HFFc6 (cell line): ENCODE measurements around the gene EN2. TPM values are rescaled to one million over a fixed set of nuclear protein-coding genes. Genes with fewer than 3 reads are reported as not detected.

Experiments
- DNase-seq: peaks from one replicate; pipeline ENCODE4 v3.0.0-alpha.2; 2018
- H3K27ac Mint-ChIP-seq: 2 replicates; pipeline ENCODE4 v1.8.0; 2020; ENCODE audit warnings: mild to moderate bottlenecking, mixed read lengths
- H3K27me3 Mint-ChIP-seq: 2 replicates; pipeline ENCODE4 v1.8.0; 2021; ENCODE audit warnings: mild to moderate bottlenecking, moderate library complexity, mixed read lengths; ENCODE audit not compliant: insufficient read depth
- H3K36me3 Mint-ChIP-seq: 2 replicates; pipeline ENCODE4 v1.8.0; 2021; ENCODE audit warnings: low read depth, mixed read lengths
- H3K4me1 Mint-ChIP-seq: 2 replicates; pipeline ENCODE4 v1.8.0; 2020; ENCODE audit warnings: low read depth, mixed read lengths
- H3K4me3 Mint-ChIP-seq: 2 replicates; pipeline ENCODE4 v1.8.0; 2020; ENCODE audit warnings: mild to moderate bottlenecking, moderate library complexity, mixed read lengths
- H3K9me3 Mint-ChIP-seq: 2 replicates; pipeline ENCODE4 v1.8.0; 2020; ENCODE audit warnings: mild to moderate bottlenecking, mixed read lengths
- total RNA-seq, 6 experiments: library from RNA; stranded (reverse); fragmentation: NEBNext Ultra II Directional; extraction: Animal tissue kit (Norgen Biotek cat#: 25700); gene quantifications; 2 replicates in 1 of 6; 3 replicates in 5 of 6; pipeline ENCODE4 v1.2.3, GENCODE V29; 2021
- TF ChIP-seq, protein P1 (sequence below): fragments of 200-600 bp; sonication (generic); IDR thresholded peaks from 2 replicates; pipeline ENCODE4 v1.5.0; 2021; ENCODE audit warnings: antibody characterized with exemption, mild to moderate bottlenecking

Gene EN2
- total RNA-seq, 6 experiments from 2014 or later, result not detected

DNA sequence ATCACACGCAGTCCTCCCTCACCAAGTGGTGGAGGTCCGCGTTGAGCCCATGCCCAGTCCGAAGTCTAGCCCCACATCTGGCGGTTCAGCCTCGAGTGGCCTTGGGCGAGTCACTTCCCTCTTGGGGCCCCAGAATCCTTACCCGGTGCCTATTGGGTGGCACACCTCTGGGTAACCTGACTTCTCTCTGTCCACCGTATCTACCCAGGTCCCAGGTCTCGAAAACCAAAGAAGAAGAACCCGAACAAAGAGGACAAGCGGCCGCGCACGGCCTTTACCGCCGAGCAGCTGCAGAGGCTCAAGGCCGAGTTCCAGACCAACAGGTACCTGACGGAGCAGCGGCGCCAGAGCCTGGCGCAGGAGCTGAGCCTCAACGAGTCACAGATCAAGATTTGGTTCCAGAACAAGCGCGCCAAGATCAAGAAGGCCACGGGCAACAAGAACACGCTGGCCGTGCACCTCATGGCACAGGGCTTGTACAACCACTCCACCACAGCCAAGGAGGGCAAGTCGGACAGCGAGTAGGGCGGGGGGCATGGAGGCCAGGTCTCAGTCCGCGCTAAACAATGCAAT, 4.3 kb downstream of the EN2 start:
- H3K4me3 Mint-ChIP-seq, result no peak overlapping the region
- H3K27me3 Mint-ChIP-seq, result peaks cover 63% of the 10 kb centered on the region
- no peak for DNase-seq
- H3K27ac Mint-ChIP-seq, result no peak overlapping the region
- no peaks in the 10 kb centered on the region for H3K4me1 Mint-ChIP-seq
- H3K36me3 Mint-ChIP-seq, result no peaks in the 10 kb centered on the region
- TF ChIP-seq, protein P1, sequence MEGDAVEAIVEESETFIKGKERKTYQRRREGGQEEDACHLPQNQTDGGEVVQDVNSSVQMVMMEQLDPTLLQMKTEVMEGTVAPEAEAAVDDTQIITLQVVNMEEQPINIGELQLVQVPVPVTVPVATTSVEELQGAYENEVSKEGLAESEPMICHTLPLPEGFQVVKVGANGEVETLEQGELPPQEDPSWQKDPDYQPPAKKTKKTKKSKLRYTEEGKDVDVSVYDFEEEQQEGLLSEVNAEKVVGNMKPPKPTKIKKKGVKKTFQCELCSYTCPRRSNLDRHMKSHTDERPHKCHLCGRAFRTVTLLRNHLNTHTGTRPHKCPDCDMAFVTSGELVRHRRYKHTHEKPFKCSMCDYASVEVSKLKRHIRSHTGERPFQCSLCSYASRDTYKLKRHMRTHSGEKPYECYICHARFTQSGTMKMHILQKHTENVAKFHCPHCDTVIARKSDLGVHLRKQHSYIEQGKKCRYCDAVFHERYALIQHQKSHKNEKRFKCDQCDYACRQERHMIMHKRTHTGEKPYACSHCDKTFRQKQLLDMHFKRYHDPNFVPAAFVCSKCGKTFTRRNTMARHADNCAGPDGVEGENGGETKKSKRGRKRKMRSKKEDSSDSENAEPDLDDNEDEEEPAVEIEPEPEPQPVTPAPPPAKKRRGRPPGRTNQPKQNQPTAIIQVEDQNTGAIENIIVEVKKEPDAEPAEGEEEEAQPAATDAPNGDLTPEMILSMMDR, result no peak
- no peaks in the 10 kb centered on the region for H3K9me3 Mint-ChIP-seq

DNA sequence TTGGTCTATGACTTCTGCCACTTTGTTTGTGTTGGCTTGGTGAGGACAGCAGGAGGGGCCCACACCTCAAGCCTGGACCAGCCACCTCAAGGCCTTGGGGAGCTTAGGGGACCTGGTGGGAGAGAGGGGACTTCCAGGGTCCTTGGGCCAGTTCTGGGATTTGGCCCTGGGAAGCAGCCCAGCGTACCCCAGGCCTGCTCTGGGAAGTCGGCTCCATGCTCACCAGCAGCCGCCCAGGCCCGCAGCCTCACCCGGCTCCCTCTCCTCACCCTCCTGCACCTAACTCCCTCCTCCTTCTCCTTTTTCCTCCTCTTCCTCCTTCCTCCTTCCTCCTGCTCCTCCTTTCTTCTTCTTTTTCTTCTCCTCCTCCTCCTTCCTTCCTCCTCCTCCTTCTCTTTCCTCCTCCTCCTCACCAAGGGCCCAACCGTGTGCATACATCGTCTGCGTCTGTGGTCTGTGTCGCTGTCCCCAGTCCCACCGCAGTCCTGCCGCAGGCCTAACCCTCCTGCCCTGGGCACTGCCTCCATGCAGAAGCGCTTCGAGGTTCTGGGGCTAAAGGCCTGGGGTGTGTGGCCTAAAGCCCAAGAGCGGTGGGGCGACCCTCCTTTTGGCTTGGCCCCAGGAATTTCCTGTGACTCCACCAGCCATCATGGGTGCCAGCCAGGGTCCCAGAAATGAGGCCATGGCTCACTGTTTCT, 5.3 kb downstream of the EN2 start:
- no peak overlapping the region for H3K4me3 Mint-ChIP-seq
- H3K27ac Mint-ChIP-seq, result no peak overlapping the region
- peaks cover 67% of the 10 kb centered on the region for H3K27me3 Mint-ChIP-seq
- H3K4me1 Mint-ChIP-seq, result no peaks in the 10 kb centered on the region
- DNase-seq, result no peak
- no peaks in the 10 kb centered on the region for H3K9me3 Mint-ChIP-seq
- TF ChIP-seq, protein P1, result no peak
- no peaks in the 10 kb centered on the region for H3K36me3 Mint-ChIP-seq

DNA sequence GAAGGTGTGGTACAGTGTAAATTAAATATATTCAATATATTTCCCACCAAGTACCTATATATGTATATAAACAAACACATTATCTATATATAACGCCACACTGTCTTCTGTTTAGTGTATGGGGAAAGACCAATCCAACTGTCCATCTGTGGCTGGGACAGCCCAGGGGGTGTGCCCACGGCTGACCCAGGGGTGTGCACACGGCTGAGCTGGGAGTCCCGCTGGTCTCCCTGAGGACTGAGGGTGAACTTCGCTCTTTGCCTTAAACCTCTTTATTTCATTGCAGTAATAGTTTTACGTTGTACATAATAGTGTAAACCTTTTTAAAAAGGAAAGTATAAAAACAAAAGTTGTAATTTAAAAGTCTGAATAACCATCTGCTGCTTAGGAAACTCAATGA, 6.3 kb downstream of the EN2 start:
- Mint-ChIP-seq H3K27me3 (peaks cover 75% of the 10 kb centered on the region), H3K36me3 (no peaks in the 10 kb centered on the region), H3K27ac (no peak overlapping the region), H3K4me1 (no peaks in the 10 kb centered on the region), H3K9me3 (no peaks in the 10 kb centered on the region), H3K4me3 (no peak overlapping the region)
- TF ChIP-seq, protein P1, result no peak
- DNase-seq, result no peak

DNA sequence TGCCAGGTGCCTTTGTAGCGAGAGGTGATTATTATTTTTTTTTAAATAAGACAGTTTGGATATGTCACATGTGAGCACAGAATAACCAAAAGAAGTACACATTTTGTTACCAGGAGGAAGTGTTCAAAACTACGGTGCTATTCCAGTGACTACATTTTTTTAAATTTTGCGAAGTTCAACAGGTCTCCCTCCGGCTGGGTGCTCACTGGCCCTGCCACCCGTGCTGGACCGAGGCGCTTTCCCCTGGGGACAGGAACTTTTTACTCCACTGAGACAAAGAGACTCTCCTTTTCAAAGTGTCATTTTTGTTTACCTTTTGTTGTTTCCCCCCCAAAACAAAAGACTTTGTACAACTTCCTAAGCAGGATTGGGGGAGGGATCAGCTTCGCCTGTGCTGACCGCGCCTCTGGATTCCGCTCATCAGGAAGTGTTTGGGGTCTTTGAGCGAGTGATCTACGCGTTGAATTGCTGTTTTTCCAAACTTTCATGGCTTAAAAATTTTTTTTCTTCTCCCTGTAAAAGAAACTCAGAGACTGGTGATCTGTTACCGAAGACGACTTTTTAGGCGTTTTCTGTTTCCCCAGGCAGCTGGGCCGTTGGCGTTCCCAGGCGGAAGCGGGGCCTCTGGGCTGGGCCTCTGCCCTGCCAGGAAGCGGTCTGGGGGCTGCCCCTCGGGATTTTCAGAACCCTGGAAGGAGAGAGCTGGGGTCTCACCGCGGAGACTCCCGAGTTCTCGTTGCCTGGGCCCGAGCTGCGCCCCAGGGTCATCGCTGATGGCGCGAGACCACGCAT, 7.2 kb downstream of the EN2 start:
- no peaks in the 10 kb centered on the region for H3K9me3 Mint-ChIP-seq
- no peak overlapping the region for H3K4me3 Mint-ChIP-seq
- no peak overlapping the region for H3K27ac Mint-ChIP-seq
- TF ChIP-seq, protein P1, result no peak
- H3K36me3 Mint-ChIP-seq, result no peaks in the 10 kb centered on the region
- no peaks in the 10 kb centered on the region for H3K4me1 Mint-ChIP-seq
- DNase-seq, result no peak
- peaks cover 75% of the 10 kb centered on the region for H3K27me3 Mint-ChIP-seq

DNA sequence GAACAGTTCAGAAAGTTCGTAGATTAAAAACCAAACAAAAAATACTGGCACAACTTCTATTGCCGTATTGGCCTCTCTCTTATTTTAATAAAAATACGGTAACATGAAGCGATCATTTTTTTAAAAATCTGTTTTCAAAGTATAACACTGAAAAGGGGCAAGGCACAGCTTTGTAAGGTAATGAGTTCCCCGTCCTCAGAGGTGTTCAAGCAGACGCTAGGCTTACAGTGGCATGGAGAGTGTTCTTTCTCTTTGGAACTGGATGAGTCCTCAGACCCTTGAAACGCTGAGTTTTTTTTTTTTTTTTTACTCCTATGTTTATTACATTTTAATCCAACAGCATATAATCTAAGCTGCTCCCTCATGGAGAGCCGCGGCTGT, 7.8 kb downstream of the EN2 start:
- TF ChIP-seq, protein P1, result no peak
- no peaks in the 10 kb centered on the region for H3K36me3 Mint-ChIP-seq

More for the DNA sequence above, 7.8 kb downstream of the EN2 start:
- Mint-ChIP-seq H3K27ac (no peak overlapping the region), H3K27me3 (peaks cover 75% of the 10 kb centered on the region), H3K9me3 (no peaks in the 10 kb centered on the region), H3K4me3 (no peak overlapping the region), H3K4me1 (no peaks in the 10 kb centered on the region)
- no peak for DNase-seq
